Hepatocyte (in vitro differentiated cells): Measurements from ENCODE around the gene MLST8. TPM values are rescaled to one million over a fixed set of nuclear protein-coding genes. Genes with fewer than 3 reads are reported as not detected.

Experiments used
- DNase-seq: peaks from one replicate; pipeline ENCODE4 v3.0.0-alpha.2; 2016; ENCODE audit warnings: low spot score
- H2AFZ ChIP-seq: fragments of 200-600 bp; sonication (generic); 2 replicates; pipeline ENCODE4 v1.6.0; 2016; ENCODE audit warnings: antibody characterized with exemption, mild to moderate bottlenecking
- H3K27ac ChIP-seq: fragments of 200-600 bp; sonication (generic); 2 replicates; pipeline ENCODE4 v1.5.1; 2016; ENCODE audit warnings: mild to moderate bottlenecking
- H3K27me3 ChIP-seq: fragments of 200-600 bp; sonication (generic); 2 replicates; pipeline ENCODE4 v1.6.1; 2016
- H3K36me3 ChIP-seq: fragments of 200-600 bp; sonication (generic); replicated peaks from 2 replicates; pipeline ENCODE4 v1.5.1; 2016; ENCODE audit warnings: low read depth; ENCODE audit not compliant: insufficient read depth
- H3K4me1 ChIP-seq: fragments of 200-600 bp; sonication (generic); 2 replicates; pipeline ENCODE4 v1.5.1; 2016; ENCODE audit warnings: mild to moderate bottlenecking, moderate library complexity; ENCODE audit not compliant: insufficient read depth
- H3K4me2 ChIP-seq: fragments of 200-600 bp; sonication (generic); 2 replicates; pipeline ENCODE4 v1.6.0; 2016
- H3K4me3 ChIP-seq: fragments of 200-600 bp; sonication (generic); 2 replicates; pipeline ENCODE4 v1.5.1; 2016; ENCODE audit warnings: mild to moderate bottlenecking
- H3K79me2 ChIP-seq: fragments of 200-600 bp; sonication (generic); 2 replicates; pipeline ENCODE4 v1.6.0; 2017; ENCODE audit warnings: mild to moderate bottlenecking
- H3K9me2 ChIP-seq: fragments of 200-600 bp; sonication (generic); replicated peaks from 2 replicates; pipeline ENCODE4 v1.6.0; 2017; ENCODE audit warnings: mild to moderate bottlenecking; ENCODE audit not compliant: insufficient read depth
- H3K9me3 ChIP-seq: fragments of 200-600 bp; sonication (generic); 2 replicates; pipeline ENCODE4 v1.5.1; 2016; ENCODE audit warnings: low read depth, mild to moderate bottlenecking
- H4K20me1 ChIP-seq: fragments of 200-600 bp; sonication (generic); 2 replicates; pipeline ENCODE4 v1.6.0; 2016; ENCODE audit warnings: mild to moderate bottlenecking; ENCODE audit not compliant: insufficient read depth, poor library complexity, severe bottlenecking
- CTCF ChIP-seq: fragments of 200-600 bp; sonication (generic); IDR thresholded peaks from 2 replicates; pipeline ENCODE4 v1.5.1; 2016; ENCODE audit warnings: antibody characterized with exemption, mild to moderate bottlenecking; ENCODE audit not compliant: poor library complexity
- EZH2 ChIP-seq: fragments of 200-600 bp; sonication (generic); IDR thresholded peaks from 2 replicates; pipeline ENCODE4 v1.6.1; 2016; ENCODE audit warnings: antibody characterized with exemption, mild to moderate bottlenecking, borderline replicate concordance
- EZH2phosphoT487 ChIP-seq: fragments of 200-600 bp; sonication (generic); IDR thresholded peaks from one replicate; pipeline ENCODE4 v1.6.1; 2018; ENCODE audit warnings: antibody characterized with exemption, mild to moderate bottlenecking, low read depth, moderate library complexity; ENCODE audit not compliant: unreplicated experiment, severe bottlenecking
- WGBS: methylation state at CpG from one replicate; pipeline ENCODE4 v1.1.6; 2016; ENCODE audit warnings: low lambda C conversion rate; ENCODE audit errors: missing lambda C conversion rate; 5-methylcytosine and 5-hydroxymethylcytosine counted together
- polyA plus RNA-seq: library from polyadenylated mRNA; unstranded; fragments of >200 nt; fragmentation: Nextera tagmentation; extraction: Ambion mirVana; gene quantifications from 2 replicates; pipeline ENCODE4 v1.2.1, GENCODE V29; 2016
- total RNA-seq: library from RNA; depleted of rRNA; stranded (reverse); fragments of >200 nt; gene quantifications from 2 replicates; pipeline ENCODE4 v1.2.3, GENCODE V29; 2014

The MLST8 gene
- total and polyA plus RNA-seq, 2 experiments from 2014 or later = 28.3 to 88.3 TPM

GRCh38 chr16:2208772-2209171, 3.5 kb downstream of the MLST8 start:
- H3K27ac ChIP-seq = no peak overlapping the region
- H3K9me2 ChIP-seq = no peaks in the 10 kb centered on the region
- TF ChIP-seq EZH2phosphoT487 (no peak), CTCF (no peak), EZH2 (no peak)
- H3K27me3 ChIP-seq = no peaks in the 10 kb centered on the region
- H3K4me1 ChIP-seq = peaks cover 16% of the 10 kb centered on the region
- 96% methylated on average over 9 of the region's 9 CpGs for WGBS
- no peaks in the 10 kb centered on the region for H3K9me3 ChIP-seq
- no peak overlapping the region for H2AFZ ChIP-seq
- DNase-seq = no peak
- peaks cover 8% of the 10 kb centered on the region for H4K20me1 ChIP-seq
- H3K36me3 ChIP-seq = no peaks in the 10 kb centered on the region
- peaks cover 27% of the 10 kb centered on the region for H3K79me2 ChIP-seq
- no peak overlapping the region for H3K4me2 ChIP-seq
- no peak overlapping the region for H3K4me3 ChIP-seq

GRCh38 chr16:2209258-2210008, 4.2 kb downstream of the MLST8 start:
- Histone ChIP-seq H3K4me3 (no peak overlapping the region), H3K79me2 (peaks cover 31% of the 10 kb centered on the region), H3K27ac (no peak overlapping the region), H2AFZ (no peak overlapping the region), H3K9me2 (no peaks in the 10 kb centered on the region), H3K4me1 (peaks cover 16% of the 10 kb centered on the region), H3K9me3 (no peaks in the 10 kb centered on the region), H3K36me3 (no peaks in the 10 kb centered on the region), H4K20me1 (peaks cover 8% of the 10 kb centered on the region), H3K27me3 (no peaks in the 10 kb centered on the region), H3K4me2 (no peak overlapping the region)
- TF ChIP-seq EZH2phosphoT487 (no peak), EZH2 (no peak), CTCF (no peak)
- no peak for DNase-seq
- 90% methylated on average over 29 of the region's 29 CpGs for WGBS

- no peak overlapping the region for H2AFZ ChIP-seq
- peaks cover 16% of the 10 kb centered on the region for H3K4me1 ChIP-seq
- H3K36me3 ChIP-seq = no peaks in the 10 kb centered on the region
- H3K27me3 ChIP-seq = no peaks in the 10 kb centered on the region
- no peak overlapping the region for H3K4me3 ChIP-seq
- peaks cover 31% of the 10 kb centered on the region for H3K79me2 ChIP-seq
- no peak overlapping the region for H3K4me2 ChIP-seq
- 97% methylated on average over 16 of the region's 17 CpGs for WGBS
- no peak for TF ChIP-seq CTCF
- TF ChIP-seq EZH2 = no peak
- TF ChIP-seq EZH2phosphoT487 = no peak
- H3K27ac ChIP-seq = no peak overlapping the region
- no peak for DNase-seq
- H3K9me3 ChIP-seq = no peaks in the 10 kb centered on the region
- H3K9me2 ChIP-seq = no peaks in the 10 kb centered on the region
- H4K20me1 ChIP-seq = peaks cover 8% of the 10 kb centered on the region
Measured at GRCh38 chr16:2210009-2210332, 4.7 kb downstream of the MLST8 start.
